HepG2 (cell line): ENCODE measurements around the gene TRANK1.

ENCODE experiments used
- EZH2 ChIP-seq: conservative IDR thresholded peaks from 2 replicates; pipeline ENCODE4 v1.6.1; 2012; ENCODE audit warnings: mild to moderate bottlenecking, low read depth, low read length, moderate library complexity
- POLR2AphosphoS2 ChIP-seq: IDR thresholded peaks from 2 replicates; pipeline ENCODE4 v1.6.1; 2011; ENCODE audit warnings: low read depth, low read length, improper control_type of control experiment

- TF ChIP-seq EZH2, result no peak
- TF ChIP-seq POLR2AphosphoS2, result no peak
Observed at GRCh38 chr3:36923523-36923943, 21.3 kb downstream of the TRANK1 start.
